ENCODE results near the gene FREY1.
"Not testable (repeated sequence)": the region's sequence is repeated elsewhere in the genome, so short reads cannot be mapped to it uniquely, and the experiment has no call there.

Gene FREY1

GRCh38 chr11:45913942-45914635 is 7.0 kb upstream of the FREY1 start:
- DNase-seq (ENCODE audit: low spot score): no peak

DNA sequence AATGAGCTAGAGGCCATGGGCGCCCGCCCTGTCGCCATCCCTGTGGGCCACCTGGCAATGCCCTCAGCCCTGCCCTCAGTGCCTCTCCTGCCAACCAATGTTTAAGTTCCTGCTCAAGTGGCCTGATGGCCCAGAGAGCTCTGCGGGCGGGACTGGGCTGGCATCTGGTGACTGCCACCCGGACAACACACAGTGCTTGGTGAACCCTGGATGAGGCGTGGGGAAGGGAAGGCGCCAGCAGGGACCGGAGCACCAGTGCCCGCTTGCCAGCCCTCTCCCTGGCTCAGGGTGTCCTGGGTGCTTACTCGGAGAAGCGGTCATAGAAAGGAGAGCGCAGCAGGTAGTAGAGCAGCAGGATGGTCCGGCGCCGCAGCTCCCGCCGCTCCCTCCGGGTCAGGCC is 6.4 kb upstream of the FREY1 start:
- DNase-seq (ENCODE audit: low spot score): no peak

GRCh38 chr11:45910623-45911022 is 3.6 kb upstream of the FREY1 start:
- no peak for DNase-seq (ENCODE audit: low spot score)

DNA sequence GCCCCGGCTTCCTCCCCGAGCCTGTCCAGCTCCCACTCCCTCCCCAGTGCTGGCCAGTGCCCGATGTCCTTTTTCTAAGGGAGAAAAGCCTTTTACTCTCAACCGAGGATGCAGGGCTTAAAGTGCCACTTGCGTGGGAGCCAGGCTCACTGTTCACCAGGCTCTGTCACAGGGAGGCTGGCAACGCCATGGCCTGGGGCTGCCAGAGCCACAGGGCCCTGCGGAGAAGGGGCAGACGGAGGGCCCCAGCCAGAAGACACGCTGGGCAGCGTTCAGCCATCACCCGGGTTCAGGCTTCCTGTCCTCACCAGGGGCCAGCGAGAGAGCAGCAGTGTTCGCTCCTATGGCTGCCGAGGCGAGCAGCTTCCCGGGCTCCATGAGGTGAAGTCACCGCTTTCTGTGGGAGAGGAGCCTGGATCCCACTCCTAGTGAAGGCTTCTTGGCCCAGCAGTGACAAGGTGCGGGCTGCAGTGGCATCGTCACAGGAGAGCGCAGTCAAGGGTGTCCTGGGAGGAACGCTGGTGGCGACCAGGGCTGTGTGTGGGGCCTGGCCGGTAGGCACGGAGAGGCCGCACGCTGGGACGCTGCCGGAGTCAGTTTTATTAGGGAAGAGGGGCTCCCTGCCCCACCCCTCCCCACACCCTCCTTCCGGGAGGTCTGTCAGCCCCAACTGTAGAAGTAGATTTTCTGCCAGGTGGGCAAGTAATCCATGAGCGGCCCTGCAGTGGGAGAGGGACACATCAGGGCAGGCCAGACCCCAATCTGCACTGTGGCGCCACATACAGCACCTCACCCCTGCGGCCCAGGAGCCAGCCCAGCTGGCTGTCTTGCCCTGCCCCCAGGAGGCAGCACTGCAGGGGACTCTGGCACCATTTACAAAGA is 2.8 kb upstream of the FREY1 start:
- no peak for DNase-seq (ENCODE audit: low spot score)

DNA sequence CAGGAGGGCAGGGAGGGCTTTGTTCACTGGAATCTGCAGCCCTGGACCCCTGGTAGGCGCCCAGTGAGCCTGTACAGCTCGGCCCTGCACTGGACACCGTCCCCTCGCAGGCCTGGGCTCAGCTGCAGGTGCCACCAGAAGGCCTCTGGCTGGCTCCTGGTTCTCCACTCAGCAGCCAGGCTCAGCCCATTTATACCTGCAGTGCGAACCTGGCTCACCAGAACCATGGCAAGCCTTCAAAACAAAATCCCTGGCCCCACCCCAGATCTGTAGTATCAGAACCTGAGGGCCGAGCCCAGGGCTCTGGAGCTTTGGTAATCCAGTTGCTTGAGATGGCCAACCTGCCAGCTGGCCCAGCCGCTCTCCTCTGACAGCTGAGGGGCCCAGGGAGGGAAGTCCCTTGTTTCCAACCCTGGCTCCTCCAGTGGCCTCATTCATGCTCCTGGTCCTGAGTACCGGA is 870 bp upstream of the FREY1 start:
- no peak for DNase-seq (ENCODE audit: low spot score)

DNA sequence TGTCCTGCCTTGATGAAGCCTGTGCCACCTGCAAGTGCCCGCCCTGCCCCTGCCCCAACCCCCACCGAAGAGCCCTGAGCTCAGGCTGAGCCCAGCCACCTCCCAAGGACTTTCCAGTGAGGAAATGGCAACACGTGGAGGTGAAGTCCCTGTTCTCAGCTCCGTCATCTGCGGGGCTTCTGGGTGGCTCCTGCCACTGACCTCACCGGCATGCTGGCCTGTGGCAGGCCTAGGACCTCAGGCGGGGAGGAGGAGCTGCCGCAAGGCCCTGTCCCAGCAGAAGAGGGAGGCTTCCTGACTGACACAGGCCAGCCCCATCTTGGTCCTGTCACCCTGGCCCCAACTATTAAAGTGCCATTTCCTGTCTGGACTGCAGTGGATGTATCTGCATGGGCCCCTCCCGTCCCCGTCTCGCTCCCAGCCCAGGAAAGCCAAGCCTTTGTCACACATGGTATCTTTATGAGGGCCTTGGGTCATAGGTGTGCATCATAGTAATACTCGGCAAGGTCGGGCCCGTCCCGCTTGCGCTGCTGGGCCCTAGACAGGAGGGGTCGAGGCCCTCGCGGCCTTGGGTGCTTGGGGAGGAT is 882 bp downstream of the FREY1 start:
- no peak for DNase-seq (ENCODE audit: low spot score)

GRCh38 chr11:45905576-45905975 is 1.5 kb downstream of the FREY1 start:
- DNase-seq (ENCODE audit: low spot score): not testable (repeated sequence)

- DNase-seq (ENCODE audit: low spot score): no peak
Observed at GRCh38 chr11:45905095-45905494, 2.0 kb downstream of the FREY1 start.

DNA sequence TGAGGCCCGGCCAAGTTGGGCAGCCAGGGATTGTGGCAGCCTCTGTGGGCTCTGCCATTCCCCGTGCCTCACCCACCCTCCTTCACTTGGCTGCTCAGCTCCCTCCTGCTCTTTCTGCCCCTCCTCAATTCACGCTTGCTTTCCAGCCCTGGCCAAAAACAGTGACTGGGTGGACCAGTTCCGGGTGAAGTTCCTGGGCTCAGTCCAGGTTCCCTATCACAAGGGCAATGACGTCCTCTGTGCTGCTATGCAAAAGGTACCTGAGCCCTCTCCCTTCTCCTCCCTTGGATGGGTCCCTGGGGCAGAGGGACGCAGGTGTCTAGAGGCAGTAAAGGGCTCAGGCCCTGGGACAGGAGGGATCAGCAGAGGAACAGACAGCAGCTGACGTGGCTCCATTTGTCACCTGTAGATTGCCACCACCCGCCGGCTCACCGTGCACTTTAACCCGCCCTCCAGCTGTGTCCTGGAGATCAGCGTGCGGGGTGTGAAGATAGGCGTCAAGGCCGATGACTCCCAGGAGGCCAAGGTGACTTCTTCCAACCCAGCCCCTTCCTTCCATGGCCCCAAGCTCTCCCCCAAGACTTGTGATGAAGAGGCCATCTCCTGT is 2.7 kb downstream of the FREY1 start:
- no peak for DNase-seq (ENCODE audit: low spot score)

DNA sequence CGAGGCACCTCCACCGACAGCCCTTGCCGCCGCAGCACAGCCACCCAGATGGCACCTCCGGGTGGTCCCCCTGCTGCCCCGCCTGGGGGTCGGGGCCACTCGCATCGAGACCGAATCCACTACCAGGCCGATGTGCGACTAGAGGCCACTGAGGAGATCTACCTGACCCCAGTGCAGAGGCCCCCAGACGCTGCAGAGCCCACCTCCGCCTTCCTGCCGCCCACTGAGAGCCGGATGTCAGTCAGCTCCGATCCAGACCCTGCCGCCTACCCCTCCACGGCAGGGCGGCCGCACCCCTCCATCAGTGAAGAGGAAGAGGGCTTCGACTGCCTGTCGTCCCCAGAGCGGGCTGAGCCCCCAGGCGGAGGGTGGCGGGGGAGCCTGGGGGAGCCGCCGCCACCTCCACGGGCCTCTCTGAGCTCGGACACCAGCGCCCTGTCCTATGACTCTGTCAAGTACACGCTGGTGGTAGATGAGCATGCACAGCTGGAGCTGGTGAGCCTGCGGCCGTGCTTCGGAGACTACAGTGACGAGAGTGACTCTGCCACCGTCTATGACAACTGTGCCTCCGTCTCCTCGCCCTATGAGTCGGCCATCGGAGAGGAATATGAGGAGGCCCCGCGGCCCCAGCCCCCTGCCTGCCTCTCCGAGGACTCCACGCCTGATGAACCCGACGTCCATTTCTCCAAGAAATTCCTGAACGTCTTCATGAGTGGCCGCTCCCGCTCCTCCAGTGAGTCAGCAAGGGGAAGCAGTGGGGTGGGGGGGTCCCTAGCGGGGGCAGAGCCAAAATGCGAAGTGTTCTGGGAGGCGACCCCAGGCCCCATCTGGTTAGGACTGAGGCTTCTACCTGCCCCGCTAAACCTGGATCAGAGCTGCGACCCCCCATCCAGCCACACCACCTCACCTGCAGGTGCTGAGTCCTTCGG is 4.4 kb downstream of the FREY1 start:
- no peak for DNase-seq (ENCODE audit: low spot score)

DNA sequence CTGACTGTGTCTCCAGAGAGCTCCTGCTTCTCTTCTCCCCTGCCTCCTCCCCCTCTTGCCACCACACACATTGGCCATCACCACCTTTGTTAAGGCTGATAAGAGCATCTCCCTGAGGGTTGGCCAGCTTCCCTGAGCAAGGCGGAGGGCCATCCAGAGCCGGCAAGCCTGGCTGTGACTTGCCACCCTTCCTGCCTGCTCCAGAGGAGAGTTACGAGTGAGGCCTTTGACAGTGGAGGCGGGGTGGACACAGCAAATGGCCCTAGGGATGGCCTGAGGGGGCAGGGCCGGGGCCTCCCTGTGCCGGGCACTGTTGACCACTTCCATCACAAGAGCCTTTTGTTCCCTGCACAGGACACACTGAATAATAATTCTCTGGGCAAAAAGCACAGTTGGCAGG is 5.4 kb downstream of the FREY1 start:
- DNase-seq (ENCODE audit: low spot score): no peak

DNA sequence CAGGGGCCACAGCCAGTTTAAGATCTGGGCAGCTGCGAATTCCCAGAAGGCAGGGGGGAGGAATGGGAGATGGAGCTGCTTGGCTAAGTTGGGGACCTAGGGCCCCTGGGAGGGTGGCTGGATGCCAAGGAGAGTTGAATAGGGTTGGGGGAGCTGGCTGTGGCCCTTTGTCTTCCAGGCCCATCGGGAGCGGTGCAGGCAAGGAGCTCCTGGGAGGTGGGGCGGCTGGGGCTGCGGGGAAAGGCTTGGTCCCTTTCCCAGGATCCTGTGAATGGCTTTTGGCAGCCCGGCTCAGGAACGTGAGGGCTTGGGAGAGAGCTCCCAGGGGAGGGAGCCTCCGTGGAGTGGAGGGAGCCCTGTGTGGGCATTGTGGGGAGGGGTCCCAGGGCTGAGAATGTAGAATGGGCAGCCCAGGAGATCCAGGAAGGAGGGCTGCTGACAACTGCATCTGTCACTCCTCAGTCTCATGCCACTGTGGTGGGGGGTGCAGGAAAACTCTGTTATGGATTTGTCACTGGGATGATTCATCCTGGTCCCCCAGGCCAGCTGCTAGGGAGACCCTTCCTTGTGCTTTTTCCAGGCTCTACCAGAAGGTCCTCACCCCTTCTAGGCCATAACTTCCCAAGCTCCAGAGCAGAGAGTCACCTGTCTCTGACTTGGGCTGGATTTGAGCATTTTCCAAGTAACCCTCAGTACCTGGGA is 6.0 kb downstream of the FREY1 start:
- no peak for DNase-seq (ENCODE audit: low spot score)

- not testable (repeated sequence) for DNase-seq (ENCODE audit: low spot score)
Observed at GRCh38 chr11:45900175-45900800, 6.8 kb downstream of the FREY1 start.

DNA sequence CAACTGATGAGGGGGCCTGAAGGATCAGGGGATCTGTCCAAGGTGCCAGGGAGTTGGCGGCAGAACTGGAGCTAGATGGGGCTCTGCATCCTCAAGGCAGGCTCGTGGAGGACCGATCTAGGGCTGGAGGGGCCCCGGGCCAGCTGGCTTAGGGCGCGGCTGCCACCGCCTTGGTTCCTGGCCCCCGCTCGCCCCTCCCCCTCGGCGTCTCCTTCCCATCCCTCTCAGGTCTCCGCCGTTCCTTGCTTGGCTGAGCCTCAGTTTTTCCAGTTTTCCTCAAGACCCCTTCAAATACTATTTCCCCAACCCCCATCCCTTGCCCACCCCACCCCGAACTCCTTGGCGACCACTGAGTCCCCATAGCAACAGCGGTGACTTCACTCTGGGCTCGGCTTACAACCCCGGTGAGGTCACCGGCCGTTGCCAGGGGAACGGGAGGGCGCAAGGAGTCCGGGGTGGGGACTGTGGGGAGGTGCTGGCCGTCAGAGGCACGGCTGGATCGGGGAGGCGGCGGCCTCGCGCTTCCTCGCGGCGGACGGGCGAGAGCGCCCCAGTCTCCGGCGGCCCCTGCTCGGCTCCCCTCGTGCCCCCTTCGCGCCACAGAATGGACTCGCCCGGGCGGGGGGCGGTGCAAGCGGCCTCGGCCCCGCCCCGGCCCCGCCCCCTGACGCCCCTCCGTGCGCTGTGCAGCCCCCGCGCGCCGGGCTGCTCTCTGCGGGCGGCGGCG is 7.5 kb downstream of the FREY1 start:
- peak; percentile 89 for DNase-seq (ENCODE audit: low spot score)

DNA sequence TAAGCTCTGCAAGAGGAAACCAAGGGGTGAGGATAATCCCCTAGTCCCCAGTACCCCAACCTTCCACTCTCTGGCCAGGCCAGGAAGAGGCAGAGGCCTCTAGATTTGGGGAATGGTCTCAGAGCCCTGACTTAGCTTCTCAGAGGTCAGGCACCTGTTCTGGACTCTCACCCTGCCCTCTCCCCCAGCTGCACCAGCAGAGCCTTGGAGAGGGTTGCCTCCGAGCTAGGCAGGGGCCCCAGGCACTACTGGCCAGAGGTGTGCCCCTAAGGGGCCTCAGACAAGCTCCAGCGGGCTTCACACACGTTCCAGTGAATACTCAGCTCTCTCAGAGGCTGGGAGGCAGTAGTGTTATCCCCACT is 8.0 kb downstream of the FREY1 start:
- DNase-seq (ENCODE audit: low spot score): no peak

- no peak for DNase-seq (ENCODE audit: low spot score)
Observed at GRCh38 chr11:45897556-45897955, 9.5 kb downstream of the FREY1 start.

GRCh38 chr11:45896422-45896984 is 10.6 kb downstream of the FREY1 start:
- no peak for DNase-seq (ENCODE audit: low spot score)

DNA sequence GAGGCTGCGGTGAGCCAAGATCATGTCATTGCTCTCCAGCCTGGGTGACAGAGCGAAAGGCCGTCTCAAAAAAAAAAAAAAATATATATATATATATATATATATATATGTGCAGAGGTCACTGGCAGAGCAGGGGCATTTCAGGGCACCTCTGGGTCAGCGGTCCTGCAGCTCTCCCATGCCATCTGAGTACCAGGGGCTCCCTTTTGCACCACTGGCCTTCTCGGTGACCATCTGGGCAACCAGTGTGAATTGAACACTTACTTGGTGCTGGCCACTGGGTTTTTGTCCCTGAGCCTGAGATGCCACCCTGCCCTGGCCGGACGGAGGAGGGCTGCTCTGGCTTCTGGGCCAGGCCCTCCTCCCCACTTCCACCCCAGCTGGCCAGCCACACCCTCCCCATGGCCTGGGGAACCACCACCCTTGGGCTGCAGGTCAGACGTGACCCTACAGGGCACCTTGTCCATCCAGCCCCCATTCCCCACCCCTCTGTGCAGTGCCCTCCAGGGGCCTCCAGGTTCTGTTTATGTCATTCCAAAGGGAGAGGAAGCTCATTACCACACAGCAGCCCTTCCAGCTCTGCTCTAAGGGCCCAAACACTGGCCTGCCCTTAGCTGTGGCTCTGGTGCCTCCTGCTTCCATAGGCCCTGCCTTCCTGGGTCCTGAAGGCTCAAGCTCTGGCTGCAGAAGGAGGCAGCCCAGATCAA is 11.4 kb downstream of the FREY1 start:
- DNase-seq (ENCODE audit: low spot score): no peak
